Stimulated activated CD8-positive, alpha-beta memory T cell treated with anti-CD3 and anti-CD28 coated beads, Interleukin-12 subunit alpha, Interleukin-12 subunit beta, amount 100 ng/mL, for 24 hours (primary cell): ENCODE measurements around the gene MTURN.

ENCODE experiments used
- DNase-seq: peaks from one replicate; pipeline ENCODE4 v3.0.0-alpha.2; 2020; ENCODE audit errors: extremely low read depth

The MTURN gene

DNA sequence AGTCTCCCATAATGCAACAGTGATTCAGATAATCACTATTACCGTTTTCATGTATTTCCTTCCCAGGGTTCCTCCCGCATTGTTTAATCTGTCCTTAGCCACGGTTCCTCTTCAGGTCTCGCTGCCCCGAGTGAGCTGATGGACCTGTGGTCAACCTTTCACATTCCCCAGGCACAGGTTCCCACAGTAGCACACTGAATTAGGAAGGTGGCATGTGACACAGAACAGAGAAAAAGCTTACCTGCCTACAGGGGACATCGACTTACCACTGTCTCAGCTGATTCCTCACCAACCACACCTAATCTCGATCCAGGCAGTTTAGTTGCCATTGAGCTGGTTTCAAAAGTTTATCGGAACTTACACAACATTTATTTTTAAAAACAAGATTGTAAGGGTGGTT lies 72.2 kb downstream of the MTURN start:
- DNase-seq = no peak

DNA sequence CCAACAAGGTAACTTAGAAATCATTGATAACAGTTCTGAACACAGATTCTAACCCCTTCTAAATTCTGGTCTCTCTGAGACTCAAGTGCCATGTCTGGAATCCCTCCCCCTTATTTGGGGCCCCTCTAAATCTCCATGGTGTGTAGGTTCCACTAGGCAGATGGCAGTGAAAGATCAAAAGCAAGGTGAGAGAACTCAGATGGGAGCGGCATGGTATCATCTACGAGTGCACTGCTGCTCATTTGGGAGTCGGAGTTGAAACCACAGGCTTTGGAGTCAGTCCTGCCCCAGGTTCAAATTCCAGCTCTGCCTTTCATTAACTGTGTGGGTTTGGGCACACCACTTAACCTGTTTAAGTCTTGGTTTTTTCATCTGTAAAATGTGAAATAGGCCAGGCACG lies 72.6 kb downstream of the MTURN start:
- no peak for DNase-seq

DNA sequence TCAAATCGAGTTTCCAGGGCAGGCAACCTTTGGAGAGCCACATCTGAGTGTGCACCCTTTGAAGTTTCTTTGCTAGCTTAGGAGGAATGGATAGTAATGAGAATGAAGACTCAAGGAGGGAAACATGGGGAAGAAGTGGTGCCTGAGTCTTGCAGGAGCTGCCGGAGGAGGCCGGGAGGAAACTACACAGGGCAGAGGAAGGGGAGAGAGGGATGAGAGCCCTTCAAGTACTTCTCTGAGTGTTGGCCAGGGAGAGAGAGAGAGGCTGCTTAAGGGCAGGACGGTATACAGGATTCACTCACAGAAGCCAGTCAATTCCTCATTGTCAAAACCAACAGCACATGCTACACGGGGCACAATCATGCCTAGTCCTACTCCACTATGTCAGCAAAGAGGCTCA lies 75.2 kb downstream of the MTURN start:
- DNase-seq = no peak
